PFSK-1 (cell line): ENCODE data around the gene MPIG6B.

Experiments
- POLR2AphosphoS5 ChIP-seq: IDR thresholded peaks from 2 replicates; pipeline ENCODE4 v1.6.1; 2012; ENCODE audit warnings: low read depth, mild to moderate bottlenecking, control low read depth, low read length, moderate library complexity
- TAF1 ChIP-seq: IDR thresholded peaks from 2 replicates; pipeline ENCODE4 v1.6.1; 2012; ENCODE audit warnings: low read length, control low read depth, borderline replicate concordance; ENCODE audit not compliant: insufficient read depth

DNA sequence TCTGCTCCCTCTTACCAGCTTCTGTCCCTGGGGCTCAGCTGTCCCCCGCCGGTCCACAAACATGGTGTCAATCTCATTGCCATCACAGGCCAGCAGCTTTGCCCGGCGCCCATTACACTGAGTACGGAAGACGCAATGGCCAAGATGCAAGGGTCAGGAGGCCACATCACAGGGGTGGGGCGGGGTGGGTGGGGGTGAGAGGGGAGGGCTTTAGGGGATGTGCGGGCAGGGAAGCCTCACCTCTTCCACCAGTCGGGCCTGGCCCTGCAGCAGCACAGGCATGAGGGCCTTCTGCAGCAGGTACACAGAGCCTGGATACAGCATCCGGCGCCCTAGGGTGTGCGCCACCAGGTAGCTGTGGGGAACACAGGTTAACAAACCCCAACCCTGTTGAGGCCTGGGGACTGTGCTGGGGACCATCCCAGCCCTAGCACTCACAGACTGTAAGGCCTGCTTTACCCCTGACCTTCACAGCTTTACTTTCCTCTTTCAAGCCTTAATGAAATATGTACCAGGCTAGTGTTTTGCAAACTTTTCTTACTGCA lies 31.5 kb upstream of the MPIG6B start:
- TF ChIP-seq POLR2AphosphoS5 (no peak), TAF1 (no peak)
